GM18505 (cell line): ENCODE data around the gene CYP26B1.

Experiments
- ATAC-seq: cut with Tn5 transposase; IDR thresholded peaks from one replicate; pipeline ENCODE4 v1.9.1; 2021; ENCODE audit not compliant: unreplicated experiment
- POLR2A ChIP-seq: IDR thresholded peaks from 4 replicates; pipeline ENCODE4 v1.6.1; 2011; ENCODE audit warnings: borderline replicate concordance; ENCODE audit not compliant: insufficient read depth, insufficient read length; ENCODE audit errors: extremely low read depth

CYP26B1 gene, protein sequence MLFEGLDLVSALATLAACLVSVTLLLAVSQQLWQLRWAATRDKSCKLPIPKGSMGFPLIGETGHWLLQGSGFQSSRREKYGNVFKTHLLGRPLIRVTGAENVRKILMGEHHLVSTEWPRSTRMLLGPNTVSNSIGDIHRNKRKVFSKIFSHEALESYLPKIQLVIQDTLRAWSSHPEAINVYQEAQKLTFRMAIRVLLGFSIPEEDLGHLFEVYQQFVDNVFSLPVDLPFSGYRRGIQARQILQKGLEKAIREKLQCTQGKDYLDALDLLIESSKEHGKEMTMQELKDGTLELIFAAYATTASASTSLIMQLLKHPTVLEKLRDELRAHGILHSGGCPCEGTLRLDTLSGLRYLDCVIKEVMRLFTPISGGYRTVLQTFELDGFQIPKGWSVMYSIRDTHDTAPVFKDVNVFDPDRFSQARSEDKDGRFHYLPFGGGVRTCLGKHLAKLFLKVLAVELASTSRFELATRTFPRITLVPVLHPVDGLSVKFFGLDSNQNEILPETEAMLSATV

GRCh38 chr2:72147303-72147971, at the start of gene CYP26B1:
Gene CYP26B1 (minus strand): TSS chr2:72147862. CDS start chr2:72147834, 28 bp downstream.
- no peak for ATAC-seq

GRCh38 chr2:72193723-72194122, 46.1 kb upstream of the CYP26B1 start:
- ATAC-seq: no peak
- TF ChIP-seq POLR2A: no peak

More at GRCh38 chr2:72147303-72147971, at the start of gene CYP26B1:
- no peak for TF ChIP-seq POLR2A

DNA sequence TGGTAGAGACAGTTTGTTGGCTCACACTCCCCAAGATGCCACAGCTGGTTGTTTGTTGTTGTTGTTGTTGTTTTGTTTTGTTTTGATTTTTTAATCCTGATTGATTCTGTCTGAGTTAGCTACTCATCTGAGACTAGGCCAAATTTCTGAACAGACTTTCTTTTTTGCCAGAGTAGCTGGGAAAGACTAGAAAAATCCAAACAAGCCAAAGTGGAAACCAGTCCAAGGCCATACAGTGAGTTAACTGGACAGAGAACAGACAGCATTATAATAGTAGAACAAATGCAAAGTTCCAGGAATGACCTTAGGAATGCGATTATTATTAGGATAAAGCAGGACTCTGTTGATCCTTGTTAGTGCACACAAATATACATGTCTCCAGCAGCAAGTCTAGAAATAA, 43.8 kb upstream of the CYP26B1 start:
- TF ChIP-seq POLR2A: no peak

DNA sequence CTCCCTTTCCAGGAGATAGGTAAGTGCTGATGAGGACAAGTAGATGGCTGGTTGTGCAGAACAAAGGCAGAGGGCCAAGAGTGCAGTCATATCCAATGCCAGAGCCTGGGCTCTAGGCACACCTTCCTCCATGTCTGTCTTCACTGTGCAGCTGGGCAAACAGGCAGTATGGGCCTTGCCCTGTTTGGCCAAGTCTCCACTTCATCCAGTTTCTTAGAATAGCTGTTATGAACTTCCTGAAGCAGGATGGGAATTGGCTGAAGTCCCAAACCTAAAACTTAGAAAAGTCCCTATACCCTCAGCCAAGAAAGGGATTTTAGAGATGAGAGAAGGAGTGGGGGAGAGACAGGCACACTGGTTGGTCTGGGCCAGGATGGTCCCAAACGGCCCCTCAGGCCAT, 37.5 kb upstream of the CYP26B1 start:
- ATAC-seq: no peak
- no peak for TF ChIP-seq POLR2A

More for the DNA sequence above, 43.8 kb upstream of the CYP26B1 start:
- ATAC-seq: no peak

- no peak for TF ChIP-seq POLR2A
- ATAC-seq: no peak
Measured at GRCh38 chr2:72183466-72183865, 35.8 kb upstream of the CYP26B1 start.

GRCh38 chr2:72183016-72183415, 35.4 kb upstream of the CYP26B1 start:
- no peak for ATAC-seq
- TF ChIP-seq POLR2A: no peak

DNA sequence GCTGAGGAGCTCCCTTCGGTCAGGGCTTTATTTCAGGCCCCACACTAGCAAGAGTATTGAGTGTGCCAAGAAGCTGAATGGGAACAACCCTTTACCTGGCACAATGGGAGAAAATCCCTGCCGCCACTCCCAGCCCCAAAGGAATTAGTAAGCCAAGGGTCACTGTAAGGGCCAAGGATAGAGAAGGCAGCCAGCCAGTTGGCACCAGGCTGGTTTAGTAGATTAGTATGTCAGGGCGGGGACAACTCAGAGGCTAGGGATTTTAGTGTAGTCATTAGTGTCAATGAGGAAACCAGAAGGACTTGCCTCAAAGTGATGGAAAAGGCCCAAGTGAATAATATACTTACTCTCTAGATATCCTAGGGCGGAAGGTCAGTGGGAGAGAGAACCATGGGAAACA, 34.9 kb upstream of the CYP26B1 start:
- no peak for TF ChIP-seq POLR2A
- ATAC-seq: no peak

DNA sequence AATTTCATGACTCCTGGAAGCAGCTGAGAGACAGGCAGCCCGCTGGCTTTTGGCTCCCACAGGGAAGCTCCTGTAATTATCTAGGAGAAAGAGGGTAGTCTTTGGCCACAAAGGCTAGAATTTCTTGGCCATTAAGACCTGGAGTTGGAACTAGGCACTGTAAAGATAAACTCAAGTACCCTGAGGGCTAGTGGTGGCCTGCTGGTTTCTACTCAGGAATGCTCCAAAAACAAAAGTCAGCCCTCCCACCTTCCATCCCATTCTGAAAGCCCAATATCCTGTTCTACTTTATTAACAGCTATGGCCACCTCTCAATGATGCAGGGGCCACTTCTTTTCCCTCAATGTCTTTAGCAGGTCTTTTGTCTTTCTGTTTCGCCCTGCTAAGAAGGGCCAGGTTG, 34.0 kb upstream of the CYP26B1 start:
- TF ChIP-seq POLR2A: no peak
- no peak for ATAC-seq

GRCh38 chr2:72180351-72180750, 32.7 kb upstream of the CYP26B1 start:
- TF ChIP-seq POLR2A: no peak
- no peak for ATAC-seq

GRCh38 chr2:72178551-72178950, 30.9 kb upstream of the CYP26B1 start:
- no peak for TF ChIP-seq POLR2A
- ATAC-seq: no peak

DNA sequence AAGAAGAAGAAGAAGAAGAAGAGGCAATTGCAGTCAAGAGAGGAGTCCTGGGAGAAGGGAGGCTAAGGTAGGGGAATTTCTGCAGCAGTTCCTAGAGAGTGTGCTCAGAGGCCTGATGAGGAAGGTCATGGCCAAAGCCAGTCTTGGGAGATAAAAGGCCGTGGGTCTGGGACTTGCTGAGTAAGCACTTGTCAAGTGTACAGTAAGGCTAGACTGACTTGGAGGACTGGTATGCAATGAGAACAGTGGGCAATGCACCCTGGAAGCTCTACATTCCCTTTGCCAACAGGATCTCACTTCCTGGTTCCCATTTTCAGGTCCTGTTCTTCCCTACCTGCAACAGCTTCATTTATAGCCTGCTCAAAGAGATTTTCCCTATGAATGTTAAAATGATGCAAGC, 28.6 kb upstream of the CYP26B1 start:
- no peak for ATAC-seq
- TF ChIP-seq POLR2A: no peak

DNA sequence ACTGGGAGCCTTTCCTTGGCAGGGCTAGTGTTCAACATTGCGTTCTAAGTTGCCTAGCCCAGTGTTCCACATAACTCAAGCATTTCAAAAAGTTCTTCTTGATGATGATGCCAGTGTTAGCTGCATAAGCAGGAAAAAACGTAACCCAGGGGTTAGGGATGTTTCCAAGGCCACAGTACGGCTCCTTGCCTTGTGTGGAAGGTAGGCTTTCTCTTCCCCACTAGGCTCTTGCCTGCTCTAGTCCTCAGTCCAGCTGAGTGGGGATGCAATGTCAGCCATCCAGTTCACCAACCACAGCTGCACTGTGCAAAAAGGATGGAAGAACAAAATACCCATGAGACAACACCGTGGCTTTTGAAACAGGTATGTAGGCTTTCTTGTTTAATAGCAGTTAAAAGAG, 28.0 kb upstream of the CYP26B1 start:
- ATAC-seq: no peak
- TF ChIP-seq POLR2A: no peak

DNA sequence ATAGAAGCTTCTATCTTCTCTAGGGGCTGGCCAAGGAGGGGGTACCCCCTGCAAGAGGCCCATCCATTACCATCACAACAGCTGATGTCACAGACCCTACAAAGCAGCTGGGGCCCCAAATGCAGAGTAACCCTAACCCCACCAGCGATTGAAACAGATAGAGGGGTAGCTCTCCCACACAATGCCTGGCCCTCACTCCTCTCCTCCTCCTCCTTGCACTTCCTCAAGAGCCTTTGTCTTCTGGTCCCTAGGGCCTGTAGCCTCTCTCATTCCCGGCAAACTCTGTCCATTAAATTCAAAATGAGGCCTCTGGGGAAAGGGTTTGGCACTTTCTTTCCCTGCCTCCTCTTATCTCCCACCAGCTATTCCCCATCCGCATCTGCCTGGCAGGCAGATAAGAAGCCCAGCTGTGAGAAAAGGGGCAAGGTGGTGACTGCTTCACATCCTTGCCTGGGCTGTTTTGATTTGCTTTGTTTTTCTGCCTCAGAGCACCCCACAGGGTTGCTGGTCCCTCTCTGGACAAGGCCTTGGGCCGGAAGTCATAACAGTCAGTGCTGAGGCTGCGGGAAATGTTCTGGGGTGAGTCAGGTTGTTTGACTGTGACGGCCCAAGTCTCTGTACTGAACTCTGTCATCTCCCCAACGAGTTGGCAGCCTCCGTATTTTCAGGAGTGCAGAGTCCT, 26.1 kb upstream of the CYP26B1 start:
- no peak for ATAC-seq
- TF ChIP-seq POLR2A: no peak

DNA sequence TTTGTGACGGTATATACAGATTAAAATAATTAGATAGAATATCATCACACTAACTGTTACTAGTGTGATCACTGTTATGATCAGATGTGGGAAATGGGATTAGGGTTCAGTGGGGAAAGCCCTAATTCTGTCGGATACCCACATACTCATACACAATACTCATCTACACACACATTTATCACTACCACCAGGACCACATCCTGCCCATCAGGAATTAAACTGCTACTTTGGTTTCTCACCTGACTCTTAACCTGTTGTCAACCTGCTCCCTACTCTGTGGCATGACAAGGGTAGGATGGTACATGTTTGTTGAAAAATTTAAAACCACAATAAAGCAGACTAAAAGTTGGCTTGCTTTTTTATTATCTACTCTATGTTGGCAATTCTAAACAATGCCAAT, 24.8 kb upstream of the CYP26B1 start:
- no peak for TF ChIP-seq POLR2A
- no peak for ATAC-seq

DNA sequence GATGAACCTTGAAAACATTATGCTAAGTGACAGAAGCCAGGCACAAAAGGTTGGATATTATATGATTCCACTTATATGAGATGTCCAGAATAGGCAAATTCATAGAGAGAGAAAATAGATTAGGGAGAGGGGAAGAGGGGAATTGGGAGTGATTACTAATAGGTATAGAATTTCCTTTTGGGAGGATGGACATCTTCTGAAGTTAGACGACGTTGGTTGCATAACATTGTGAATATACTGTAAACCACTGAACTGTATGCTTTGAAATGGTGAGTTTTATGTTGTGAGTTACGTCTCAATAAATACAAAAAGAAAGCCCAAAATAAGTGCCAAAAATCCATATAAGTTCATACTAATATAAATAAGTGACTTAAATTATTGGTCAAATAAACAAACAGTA, 18.6 kb upstream of the CYP26B1 start:
- no peak for TF ChIP-seq POLR2A
- ATAC-seq: no peak
